ENCODE results near the gene PLCG1. TPM values are rescaled to one million over a fixed set of nuclear protein-coding genes. Genes with fewer than 3 reads are reported as not detected.
A peak's percentile ranks its signal among the peaks of the same experiment; 100 is the strongest.
"Not testable (repeated sequence)": the region's sequence is repeated elsewhere in the genome, so short reads cannot be mapped to it uniquely, and the experiment has no call there.

PLCG1 gene
- total and polyA plus RNA-seq, 10 donors: 28.0 to 144 (median 117) TPM

- intact Hi-C loops (cut with DNase I; ENCODE audit: low total_unique reads): no loop called here
- WGBS, 5 donors: 67 to 84% (median 79%) methylated on average over 5 of the region's 5 CpGs
- TF ChIP-seq POLR2AphosphoS5 (IDR thresholded peaks at IDR 0.05) (no peak), POLR2A (IDR thresholded peaks at IDR 0.05) (no peak), CTCF (IDR thresholded peaks at IDR 0.05 in 8 of 11, conservative IDR thresholded peaks at IDR 0.05 in 3 of 11) (no peak)
- Histone ChIP-seq H3K9me3 (no peaks in the 10 kb centered on the region), H3K27me3 (replicated peaks in 1 of 7) (no peaks in the 10 kb centered on the region), H3K36me3 (peaks cover 0 to 4% (median 0%) of the 10 kb centered on the region in 6 donors), H3K27ac (no peak overlapping the region), H3K4me3 (no peak overlapping the region), H3K4me1 (peaks cover 0 to 21% (median 11%) of the 10 kb centered on the region in 6 donors)
- no peak for DNase-seq
Measured at GRCh38 chr20:41131594-41132387, 5.6 kb upstream of the PLCG1 start.

- DNase-seq; H3K9me3 ChIP-seq; H3K27me3 ChIP-seq (replicated peaks in 1 of 7); intact Hi-C loops (cut with DNase I; ENCODE audit: low total_unique reads); H3K36me3 ChIP-seq; H3K4me3 ChIP-seq; H3K27ac ChIP-seq: not testable (repeated sequence)
- peaks cover 0 to 22% (median 11%) of the 10 kb centered on the region in 6 donors for H3K4me1 ChIP-seq
- WGBS, 5 donors: 86 to 93% (median 86%) methylated on average over 9 of the region's 9 CpGs
Measured at GRCh38 chr20:41132388-41132775, 5.0 kb upstream of the PLCG1 start.

GRCh38 chr20:41133709-41134361, 3.5 kb upstream of the PLCG1 start:
- H3K4me1 ChIP-seq: peaks cover 3 to 35% (median 23%) of the 10 kb centered on the region in 6 donors
- no peaks in the 10 kb centered on the region for H3K36me3 ChIP-seq
- no peak overlapping the region for H3K27ac ChIP-seq
- peak in 1 of 3 donors; percentile 8 for TF ChIP-seq POLR2AphosphoS5 (IDR thresholded peaks at IDR 0.05)
- no peak for TF ChIP-seq CTCF (IDR thresholded peaks at IDR 0.05 in 8 of 11, conservative IDR thresholded peaks at IDR 0.05 in 3 of 11)
- H3K4me3 ChIP-seq: no peak overlapping the region
- no peak for DNase-seq
- H3K27me3 ChIP-seq (replicated peaks in 1 of 7): peaks cover 0 to 12% (median 0%) of the 10 kb centered on the region in 7 donors
- H3K9me3 ChIP-seq: no peaks in the 10 kb centered on the region
- WGBS, 5 donors: 68 to 83% (median 78%) methylated on average over 3 to 7 of the region's 7 CpGs
- intact Hi-C loops (cut with DNase I; ENCODE audit: low total_unique reads): no loop called here

GRCh38 chr20:41134362-41135186, 2.8 kb upstream of the PLCG1 start:
- no peak for DNase-seq
- intact Hi-C loops (cut with DNase I; ENCODE audit: low total_unique reads): no loop called here
- Histone ChIP-seq H3K4me3 (no peak overlapping the region), H3K4me1 (peaks cover 11 to 42% (median 30%) of the 10 kb centered on the region in 6 donors), H3K36me3 (no peaks in the 10 kb centered on the region), H3K27ac (no peak overlapping the region), H3K9me3 (no peaks in the 10 kb centered on the region), H3K27me3 (replicated peaks in 1 of 7) (peaks cover 0 to 12% (median 0%) of the 10 kb centered on the region in 7 donors)
- no peak for TF ChIP-seq POLR2A (IDR thresholded peaks at IDR 0.05)
- no peak for TF ChIP-seq CTCF (IDR thresholded peaks at IDR 0.05 in 8 of 11, conservative IDR thresholded peaks at IDR 0.05 in 3 of 11)
- TF ChIP-seq POLR2AphosphoS5 (IDR thresholded peaks at IDR 0.05): no peak
- 68 to 86% (median 82%) methylated on average over 9 of the region's 9 CpGs for WGBS, 5 donors
